K562 (cell line): ENCODE data around the gene MRPL27. TPM values are rescaled to one million over a fixed set of nuclear protein-coding genes. Genes with fewer than 3 reads are reported as not detected.

Source experiments
- ARID1B ChIP-seq: fragments of 450-650 bp; IDR thresholded peaks from 2 replicates; pipeline ENCODE4 v1.6.1; 2016; ENCODE audit warnings: antibody characterized with exemption, mild to moderate bottlenecking, inconsistent platforms
- CBX2 ChIP-seq: fragments of 200-600 bp; sonication (generic); IDR thresholded peaks from one replicate; pipeline ENCODE4 v1.6.1; 2012; ENCODE audit warnings: mild to moderate bottlenecking, low read length, inconsistent platforms; ENCODE audit not compliant: insufficient read depth, poor library complexity, severe bottlenecking
- ETS1 ChIP-seq: conservative IDR thresholded peaks from 2 replicates; pipeline ENCODE4 v1.6.1; 2011; ENCODE audit warnings: low read depth, mild to moderate bottlenecking, low read length; ENCODE audit not compliant: control insufficient read depth
- SMAD1 ChIP-seq: fragments of 150-350 bp; IDR thresholded peaks from 2 replicates; pipeline ENCODE4 v1.6.1; 2014; ENCODE audit warnings: low read length, low read depth; ENCODE audit not compliant: partially characterized antibody
- TCF7 ChIP-seq: sonication (generic); IDR thresholded peaks from 2 replicates; pipeline ENCODE4 v1.6.1; 2016; ENCODE audit warnings: antibody characterized with exemption, borderline replicate concordance
- ZKSCAN8 ChIP-seq: fragments of 200-800 bp; sonication (Bioruptor generic); IDR thresholded peaks from 2 replicates; pipeline ENCODE4 v1.6.1; 2016; ENCODE audit warnings: missing genetic modification characterization, missing compliant biosample characterization
- polyA plus RNA-seq, 8 experiments: library from polyadenylated mRNA; depleted of rRNA in 4 of 8; stranded (reverse) in 5 of 8; unstranded in 3 of 8; fragments of >200 nt; fragmentation: Nextera tagmentation in 2 of 8; fragmentation: Illumina TruSeq in 1 of 8; extraction: Ambion mirVana in 2 of 8; extraction: Trizol in 1 of 8; gene quantifications; 2 replicates each; pipeline versions ENCODE4 v1.2.1 to v1.2.3, GENCODE V29; 2011 to 2014; ENCODE audit warnings: inconsistent platforms in 1 of 8, missing spikeins in 1 of 8
- total RNA-seq, 7 experiments: library from RNA; depleted of rRNA in 6 of 7; stranded (reverse); fragments of >200 nt in 6 of 7; fragmentation: Illumina TruSeq in 2 of 7; extraction: Trizol in 2 of 7; gene quantifications; 2 replicates each; pipeline versions ENCODE4 v1.2.1 to v1.2.3, GENCODE V29; 2011 to 2021; ENCODE audit warnings: low replicate concordance in 1 of 7
- TF ChIP-seq, protein P1 (sequence below): fragments of 450-650 bp; conservative IDR thresholded peaks from 2 replicates; pipeline ENCODE4 v1.6.1; 2016; ENCODE audit warnings: missing genetic modification characterization, low read depth, mild to moderate bottlenecking, control low read depth, missing compliant biosample characterization
- TF ChIP-seq, protein P2 (sequence below): fragments of 150-350 bp; IDR thresholded peaks from 2 replicates; pipeline ENCODE4 v1.6.1; 2014; ENCODE audit warnings: low read depth, mild to moderate bottlenecking, low read length, borderline replicate concordance
- TF ChIP-seq, protein P3 (sequence below): sonication (generic); formaldehyde crosslinking; IDR thresholded peaks from 2 replicates; pipeline ENCODE4 v1.8.0; 2023; ENCODE audit warnings: missing genetic modification reagents, mild to moderate bottlenecking, borderline replicate concordance
- TF ChIP-seq, protein P4 (sequence below): sonication (generic); formaldehyde crosslinking; IDR thresholded peaks from 2 replicates; pipeline ENCODE4 v1.8.0; 2022; ENCODE audit warnings: mild to moderate bottlenecking, low read depth, missing genetic modification reagents

Gene MRPL27
- total and polyA plus RNA-seq, 9 of the 15 experiments (the other 6 are each of a cell fraction or from before 2014, with no cell fraction given): 96.3 to 401 (median 142) TPM

DNA sequence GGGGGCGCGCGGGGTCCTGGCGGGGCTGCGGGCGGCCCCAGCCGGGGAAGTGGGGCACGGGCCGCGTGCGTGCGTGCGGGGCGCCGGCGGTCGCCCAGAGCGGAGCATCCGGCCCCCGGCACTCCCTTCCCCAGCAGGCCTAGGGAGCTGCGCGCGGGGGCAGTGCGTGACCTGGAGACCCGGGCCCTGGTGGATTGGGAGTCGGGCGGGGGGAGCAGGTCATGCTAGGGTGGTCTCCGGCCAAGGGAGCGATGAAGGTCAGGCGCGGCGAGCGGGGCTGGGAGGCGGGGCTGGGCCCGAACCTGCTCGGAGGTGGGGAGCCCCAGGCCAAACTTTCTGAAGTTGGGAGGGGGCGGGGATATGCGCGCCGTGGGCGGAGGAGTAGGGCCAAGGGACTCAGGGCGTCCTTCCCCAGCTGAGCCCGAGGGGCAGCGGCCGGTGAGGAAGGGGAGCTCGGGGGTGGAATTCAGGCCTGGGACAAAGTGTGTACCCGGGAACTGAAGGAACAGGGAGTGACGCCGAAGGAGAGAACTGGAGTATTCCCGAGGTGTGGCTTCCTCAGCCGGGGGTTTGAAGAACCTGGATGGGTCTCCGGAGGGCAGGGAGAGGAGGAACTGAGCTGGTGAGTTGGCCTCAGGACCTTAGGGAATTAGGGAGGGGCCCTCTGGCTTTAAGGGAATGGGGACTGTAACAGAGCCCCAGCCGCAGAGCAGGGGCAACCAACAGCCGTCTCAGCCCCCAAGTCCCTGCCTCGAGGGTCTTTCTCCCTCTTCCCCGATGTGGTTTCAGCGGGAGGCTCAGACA is 26.5 kb downstream of the MRPL27 start (continued):
- TF ChIP-seq, protein P1, sequence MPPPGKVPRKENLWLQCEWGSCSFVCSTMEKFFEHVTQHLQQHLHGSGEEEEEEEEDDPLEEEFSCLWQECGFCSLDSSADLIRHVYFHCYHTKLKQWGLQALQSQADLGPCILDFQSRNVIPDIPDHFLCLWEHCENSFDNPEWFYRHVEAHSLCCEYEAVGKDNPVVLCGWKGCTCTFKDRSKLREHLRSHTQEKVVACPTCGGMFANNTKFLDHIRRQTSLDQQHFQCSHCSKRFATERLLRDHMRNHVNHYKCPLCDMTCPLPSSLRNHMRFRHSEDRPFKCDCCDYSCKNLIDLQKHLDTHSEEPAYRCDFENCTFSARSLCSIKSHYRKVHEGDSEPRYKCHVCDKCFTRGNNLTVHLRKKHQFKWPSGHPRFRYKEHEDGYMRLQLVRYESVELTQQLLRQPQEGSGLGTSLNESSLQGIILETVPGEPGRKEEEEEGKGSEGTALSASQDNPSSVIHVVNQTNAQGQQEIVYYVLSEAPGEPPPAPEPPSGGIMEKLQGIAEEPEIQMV: no peak
- TF ChIP-seq ARID1B (no peak), SMAD1 (no peak), TCF7 (no peak), ETS1 (0 out of 2 replicates have a peak, but pooled peaks have one; percentile 32), ZKSCAN8 (CRISPR knock-in tag) (no peak), CBX2 (no peak)
- TF ChIP-seq, protein P2, sequence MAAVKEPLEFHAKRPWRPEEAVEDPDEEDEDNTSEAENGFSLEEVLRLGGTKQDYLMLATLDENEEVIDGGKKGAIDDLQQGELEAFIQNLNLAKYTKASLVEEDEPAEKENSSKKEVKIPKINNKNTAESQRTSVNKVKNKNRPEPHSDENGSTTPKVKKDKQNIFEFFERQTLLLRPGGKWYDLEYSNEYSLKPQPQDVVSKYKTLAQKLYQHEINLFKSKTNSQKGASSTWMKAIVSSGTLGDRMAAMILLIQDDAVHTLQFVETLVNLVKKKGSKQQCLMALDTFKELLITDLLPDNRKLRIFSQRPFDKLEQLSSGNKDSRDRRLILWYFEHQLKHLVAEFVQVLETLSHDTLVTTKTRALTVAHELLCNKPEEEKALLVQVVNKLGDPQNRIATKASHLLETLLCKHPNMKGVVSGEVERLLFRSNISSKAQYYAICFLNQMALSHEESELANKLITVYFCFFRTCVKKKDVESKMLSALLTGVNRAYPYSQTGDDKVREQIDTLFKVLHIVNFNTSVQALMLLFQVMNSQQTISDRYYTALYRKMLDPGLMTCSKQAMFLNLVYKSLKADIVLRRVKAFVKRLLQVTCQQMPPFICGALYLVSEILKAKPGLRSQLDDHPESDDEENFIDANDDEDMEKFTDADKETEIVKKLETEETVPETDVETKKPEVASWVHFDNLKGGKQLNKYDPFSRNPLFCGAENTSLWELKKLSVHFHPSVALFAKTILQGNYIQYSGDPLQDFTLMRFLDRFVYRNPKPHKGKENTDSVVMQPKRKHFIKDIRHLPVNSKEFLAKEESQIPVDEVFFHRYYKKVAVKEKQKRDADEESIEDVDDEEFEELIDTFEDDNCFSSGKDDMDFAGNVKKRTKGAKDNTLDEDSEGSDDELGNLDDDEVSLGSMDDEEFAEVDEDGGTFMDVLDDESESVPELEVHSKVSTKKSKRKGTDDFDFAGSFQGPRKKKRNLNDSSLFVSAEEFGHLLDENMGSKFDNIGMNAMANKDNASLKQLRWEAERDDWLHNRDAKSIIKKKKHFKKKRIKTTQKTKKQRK: no peak
- TF ChIP-seq, protein P3, sequence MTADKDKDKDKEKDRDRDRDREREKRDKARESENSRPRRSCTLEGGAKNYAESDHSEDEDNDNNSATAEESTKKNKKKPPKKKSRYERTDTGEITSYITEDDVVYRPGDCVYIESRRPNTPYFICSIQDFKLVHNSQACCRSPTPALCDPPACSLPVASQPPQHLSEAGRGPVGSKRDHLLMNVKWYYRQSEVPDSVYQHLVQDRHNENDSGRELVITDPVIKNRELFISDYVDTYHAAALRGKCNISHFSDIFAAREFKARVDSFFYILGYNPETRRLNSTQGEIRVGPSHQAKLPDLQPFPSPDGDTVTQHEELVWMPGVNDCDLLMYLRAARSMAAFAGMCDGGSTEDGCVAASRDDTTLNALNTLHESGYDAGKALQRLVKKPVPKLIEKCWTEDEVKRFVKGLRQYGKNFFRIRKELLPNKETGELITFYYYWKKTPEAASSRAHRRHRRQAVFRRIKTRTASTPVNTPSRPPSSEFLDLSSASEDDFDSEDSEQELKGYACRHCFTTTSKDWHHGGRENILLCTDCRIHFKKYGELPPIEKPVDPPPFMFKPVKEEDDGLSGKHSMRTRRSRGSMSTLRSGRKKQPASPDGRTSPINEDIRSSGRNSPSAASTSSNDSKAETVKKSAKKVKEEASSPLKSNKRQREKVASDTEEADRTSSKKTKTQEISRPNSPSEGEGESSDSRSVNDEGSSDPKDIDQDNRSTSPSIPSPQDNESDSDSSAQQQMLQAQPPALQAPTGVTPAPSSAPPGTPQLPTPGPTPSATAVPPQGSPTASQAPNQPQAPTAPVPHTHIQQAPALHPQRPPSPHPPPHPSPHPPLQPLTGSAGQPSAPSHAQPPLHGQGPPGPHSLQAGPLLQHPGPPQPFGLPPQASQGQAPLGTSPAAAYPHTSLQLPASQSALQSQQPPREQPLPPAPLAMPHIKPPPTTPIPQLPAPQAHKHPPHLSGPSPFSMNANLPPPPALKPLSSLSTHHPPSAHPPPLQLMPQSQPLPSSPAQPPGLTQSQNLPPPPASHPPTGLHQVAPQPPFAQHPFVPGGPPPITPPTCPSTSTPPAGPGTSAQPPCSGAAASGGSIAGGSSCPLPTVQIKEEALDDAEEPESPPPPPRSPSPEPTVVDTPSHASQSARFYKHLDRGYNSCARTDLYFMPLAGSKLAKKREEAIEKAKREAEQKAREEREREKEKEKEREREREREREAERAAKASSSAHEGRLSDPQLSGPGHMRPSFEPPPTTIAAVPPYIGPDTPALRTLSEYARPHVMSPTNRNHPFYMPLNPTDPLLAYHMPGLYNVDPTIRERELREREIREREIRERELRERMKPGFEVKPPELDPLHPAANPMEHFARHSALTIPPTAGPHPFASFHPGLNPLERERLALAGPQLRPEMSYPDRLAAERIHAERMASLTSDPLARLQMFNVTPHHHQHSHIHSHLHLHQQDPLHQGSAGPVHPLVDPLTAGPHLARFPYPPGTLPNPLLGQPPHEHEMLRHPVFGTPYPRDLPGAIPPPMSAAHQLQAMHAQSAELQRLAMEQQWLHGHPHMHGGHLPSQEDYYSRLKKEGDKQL (CRISPR knock-in tag): no peak
- TF ChIP-seq, protein P4, sequence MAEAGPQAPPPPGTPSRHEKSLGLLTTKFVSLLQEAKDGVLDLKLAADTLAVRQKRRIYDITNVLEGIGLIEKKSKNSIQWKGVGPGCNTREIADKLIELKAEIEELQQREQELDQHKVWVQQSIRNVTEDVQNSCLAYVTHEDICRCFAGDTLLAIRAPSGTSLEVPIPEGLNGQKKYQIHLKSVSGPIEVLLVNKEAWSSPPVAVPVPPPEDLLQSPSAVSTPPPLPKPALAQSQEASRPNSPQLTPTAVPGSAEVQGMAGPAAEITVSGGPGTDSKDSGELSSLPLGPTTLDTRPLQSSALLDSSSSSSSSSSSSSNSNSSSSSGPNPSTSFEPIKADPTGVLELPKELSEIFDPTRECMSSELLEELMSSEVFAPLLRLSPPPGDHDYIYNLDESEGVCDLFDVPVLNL: no peak
